Ascending aorta (tissue), 2 donors: ENCODE data around the gene LRRC53. TPM values are rescaled to one million over a fixed set of nuclear protein-coding genes. Genes with fewer than 3 reads are reported as not detected.

Experiments
- DNase-seq, 2 donors: peaks; one replicate each; pipeline ENCODE4 v3.0.0-alpha.2; 2019; ENCODE audit warnings: low spot score in 2 of 2
- H3K27ac ChIP-seq, 2 donors: fragments of 200-600 bp; sonication (generic); one replicate each; pipeline ENCODE4 v1.5.1; 2016 to 2017; ENCODE audit warnings: mild to moderate bottlenecking in 1 of 2
- H3K27me3 ChIP-seq: fragments of 200-600 bp; sonication (generic); one replicate; pipeline ENCODE4 v1.5.1; 2017
- H3K36me3 ChIP-seq, 2 donors: fragments of 200-600 bp; sonication (generic); one replicate each; pipeline ENCODE4 v1.5.1; 2016
- H3K4me1 ChIP-seq, 2 donors: fragments of 200-600 bp; sonication (generic); one replicate each; pipeline ENCODE4 v1.5.1; 2016 to 2017; ENCODE audit warnings: mild to moderate bottlenecking in 1 of 2
- H3K4me3 ChIP-seq, 2 donors: fragments of 200-600 bp; sonication (generic); one replicate each; pipeline ENCODE4 v1.5.1; 2016 to 2017; ENCODE audit warnings: mild to moderate bottlenecking in 1 of 2
- H3K9me3 ChIP-seq, 2 donors: fragments of 200-600 bp; sonication (generic); one replicate each; pipeline ENCODE4 v1.5.1; 2016
- CTCF ChIP-seq, 3 experiments: fragments of 200-600 bp in 2 of 3; fragments of 450-650 bp in 1 of 3; sonication (generic) in 2 of 3; IDR thresholded peaks; one replicate each; pipeline ENCODE4 v1.5.1; 2016 to 2019; ENCODE audit warnings: antibody characterized with exemption in 3 of 3, mild to moderate bottlenecking in 1 of 3, moderate library complexity in 1 of 3
- intact Hi-C: fragments of 100-400 bp; cut with DNase I; formaldehyde crosslinking; loops from one replicate; pipeline ENCODE4 v1.15.1; 2023
- total RNA-seq: library from RNA; depleted of rRNA; stranded (reverse); fragments of >200 nt; gene quantifications from one replicate; pipeline ENCODE4 v1.1.0, GENCODE V29; 2016

LRRC53 gene
- total RNA-seq, 1 donor from 2014 or later = not detected

- no peak for TF ChIP-seq CTCF (IDR thresholded peaks at IDR 0.05)
- no peak for DNase-seq
- Histone ChIP-seq H3K4me1 (no peaks in the 10 kb centered on the region), H3K36me3 (no peaks in the 10 kb centered on the region), H3K27ac (no peak overlapping the region), H3K4me3 (no peak overlapping the region), H3K9me3 (no peaks in the 10 kb centered on the region), H3K27me3 (no peaks in the 10 kb centered on the region)
- intact Hi-C loops = no loop called here
Observed at GRCh38 chr1:74517599-74518051, 5.2 kb upstream of the LRRC53 start.

GRCh38 chr1:74513411-74514300 lies 1.2 kb upstream of the LRRC53 start:
- H3K4me3 ChIP-seq = no peak overlapping the region
- H3K36me3 ChIP-seq = no peaks in the 10 kb centered on the region
- H3K27ac ChIP-seq = no peak overlapping the region
- no peaks in the 10 kb centered on the region for H3K9me3 ChIP-seq
- DNase-seq = no peak
- no peaks in the 10 kb centered on the region for H3K27me3 ChIP-seq
- intact Hi-C loops = no loop called here
- H3K4me1 ChIP-seq = no peaks in the 10 kb centered on the region
- no peak for TF ChIP-seq CTCF (IDR thresholded peaks at IDR 0.05)

- no peak for TF ChIP-seq CTCF (IDR thresholded peaks at IDR 0.05)
- Histone ChIP-seq H3K27ac (no peak overlapping the region), H3K4me1 (no peaks in the 10 kb centered on the region), H3K36me3 (no peaks in the 10 kb centered on the region), H3K4me3 (no peak overlapping the region), H3K27me3 (no peaks in the 10 kb centered on the region), H3K9me3 (no peaks in the 10 kb centered on the region)
- intact Hi-C loops = no loop called here
- DNase-seq = no peak
Observed at GRCh38 chr1:74508449-74508848, 4.0 kb downstream of the LRRC53 start.

- no peak for TF ChIP-seq CTCF (IDR thresholded peaks at IDR 0.05)
- no peak for DNase-seq
- no peak overlapping the region for H3K4me3 ChIP-seq
- no peaks in the 10 kb centered on the region for H3K4me1 ChIP-seq
- H3K27ac ChIP-seq = no peak overlapping the region
- intact Hi-C loops = no loop called here
- no peaks in the 10 kb centered on the region for H3K27me3 ChIP-seq
- no peaks in the 10 kb centered on the region for H3K36me3 ChIP-seq
- no peaks in the 10 kb centered on the region for H3K9me3 ChIP-seq
Observed at GRCh38 chr1:74505928-74506710, 6.3 kb downstream of the LRRC53 start.

GRCh38 chr1:74504933-74505512 lies 7.4 kb downstream of the LRRC53 start:
- Histone ChIP-seq H3K4me3 (no peak overlapping the region), H3K36me3 (no peaks in the 10 kb centered on the region), H3K27me3 (no peaks in the 10 kb centered on the region), H3K9me3 (no peaks in the 10 kb centered on the region), H3K27ac (no peak overlapping the region), H3K4me1 (no peaks in the 10 kb centered on the region)
- intact Hi-C loops = no loop called here
- no peak for TF ChIP-seq CTCF (IDR thresholded peaks at IDR 0.05)
- DNase-seq = no peak
